Esophagus squamous epithelium (tissue), 4 donors: ENCODE data around the gene HSD17B12.

Experiments
- CTCF ChIP-seq, 6 experiments: fragments of 450-650 bp in 4 of 6; fragments of 200-600 bp in 2 of 6; sonication (generic) in 2 of 6; IDR thresholded peaks; one replicate each; pipeline ENCODE4 v1.5.1; 2016 to 2019; ENCODE audit warnings: antibody characterized with exemption in 6 of 6, mild to moderate bottlenecking in 4 of 6, moderate library complexity in 4 of 6
- POLR2A ChIP-seq, 4 donors: fragments of 450-650 bp; IDR thresholded peaks; one replicate each; pipeline ENCODE4 v1.6.1; 2017; ENCODE audit warnings: antibody characterized with exemption in 4 of 4, mild to moderate bottlenecking in 4 of 4, moderate library complexity in 3 of 4

GRCh38 chr11:43866520-43866919, 186.0 kb downstream of the HSD17B12 start:
- TF ChIP-seq CTCF (IDR thresholded peaks at IDR 0.05) (no peak), POLR2A (IDR thresholded peaks at IDR 0.05) (no peak)
